Esophagus (tissue), 2 donors: ENCODE data around the gene DISC1. TPM values are rescaled to one million over a fixed set of nuclear protein-coding genes. Genes with fewer than 3 reads are reported as not detected.
"Not testable (repeated sequence)": the region's sequence is repeated elsewhere in the genome, so short reads cannot be mapped to it uniquely, and the experiment has no call there.

Experiments
- H3K27ac ChIP-seq, 2 donors: one replicate each; pipeline ENCODE4 v1.5.1; 2013; ENCODE audit warnings: low read depth in 2 of 2, mild to moderate bottlenecking in 2 of 2, inconsistent platforms in 1 of 2, low read length in 1 of 2, moderate library complexity in 1 of 2
- H3K27me3 ChIP-seq, 2 donors: one replicate each; pipeline ENCODE4 v1.6.1; 2013; ENCODE audit warnings: low read length in 2 of 2, control low read depth in 1 of 2, mild to moderate bottlenecking in 1 of 2; ENCODE audit not compliant: insufficient read depth in 2 of 2, control insufficient read depth in 1 of 2
- H3K36me3 ChIP-seq, 2 donors: one replicate each; pipeline ENCODE4 v1.6.1; 2013; ENCODE audit warnings: low read length in 1 of 2; ENCODE audit not compliant: control insufficient read depth in 2 of 2, insufficient read depth in 2 of 2
- H3K4me1 ChIP-seq, 2 donors: one replicate each; pipeline ENCODE4 v1.6.1; 2013; ENCODE audit warnings: low read length in 1 of 2; ENCODE audit not compliant: control insufficient read depth in 2 of 2, insufficient read depth in 2 of 2
- H3K4me3 ChIP-seq, 2 donors: one replicate each; pipeline ENCODE4 v1.5.1; 2013; ENCODE audit warnings: low read length in 2 of 2, mild to moderate bottlenecking in 2 of 2, low read depth in 1 of 2, moderate library complexity in 1 of 2
- H3K9me3 ChIP-seq, 2 donors: one replicate each; pipeline ENCODE4 v1.6.1; 2013; ENCODE audit warnings: mild to moderate bottlenecking in 2 of 2, low read depth in 1 of 2, low read length in 1 of 2, moderate library complexity in 1 of 2; ENCODE audit not compliant: control insufficient read depth in 2 of 2, insufficient read depth in 1 of 2
- WGBS, 2 donors: extraction: QIAGEN DNeasy Blood & Tissue Kit; methylation state at CpG; one replicate each; pipeline ENCODE4 v1.1.7; 2013; 5-methylcytosine and 5-hydroxymethylcytosine counted together
- polyA plus RNA-seq, 2 donors: library from polyadenylated mRNA; stranded (reverse); fragments of 200-250 nt; gene quantifications; one replicate each; pipeline ENCODE4 v1.2.3, GENCODE V29; 2013
- donor health status: healthy with polysubstance abuse.
- donor health status: Bipolar disorder and iron deficiency.

The DISC1 gene
- polyA plus RNA-seq, 2 donors, result 0.41 to 0.79 TPM

DNA sequence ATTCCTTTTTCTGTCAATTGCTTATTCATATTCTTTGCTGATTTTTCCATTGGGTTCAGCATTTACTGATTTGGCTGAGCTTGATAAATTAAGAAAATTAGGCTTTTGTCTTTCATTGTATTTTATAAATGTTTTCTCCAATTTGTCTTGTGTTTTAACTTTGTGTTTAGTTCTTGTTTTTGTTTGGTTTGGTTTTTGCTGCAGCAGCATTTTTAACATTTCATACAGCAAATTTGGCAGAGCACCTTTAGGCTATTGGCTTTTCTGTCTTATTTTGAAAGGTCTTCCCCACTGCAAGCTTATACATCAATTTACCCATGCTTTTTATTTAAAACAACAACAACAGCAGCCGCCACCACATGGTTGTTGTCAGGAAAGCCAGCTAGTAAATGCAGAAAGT lies 33.8 kb upstream of the DISC1 start:
- H3K36me3 ChIP-seq, result no peaks in the 10 kb centered on the region
- no peak overlapping the region for H3K27ac ChIP-seq
- no peak overlapping the region for H3K4me3 ChIP-seq
- no peaks in the 10 kb centered on the region for H3K27me3 ChIP-seq
- H3K4me1 ChIP-seq, result no peaks in the 10 kb centered on the region
- WGBS, 2 donors, result 67 to 83% methylated on average over 1 of the region's 1 CpG
- H3K9me3 ChIP-seq, result no peaks in the 10 kb centered on the region

- H3K27ac ChIP-seq, H3K27me3 ChIP-seq, H3K9me3 ChIP-seq, H3K4me3 ChIP-seq, H3K36me3 ChIP-seq, H3K4me1 ChIP-seq: not testable (repeated sequence)
- 92 to 93% methylated on average over 1 of the region's 1 CpG for WGBS, 2 donors
Observed at GRCh38 chr1:231593264-231593663, 33.3 kb upstream of the DISC1 start.

GRCh38 chr1:231594123-231594522 lies 32.5 kb upstream of the DISC1 start:
- 54 to 68% methylated on average over 2 of the region's 2 CpGs for WGBS, 2 donors
- no peaks in the 10 kb centered on the region for H3K9me3 ChIP-seq
- no peak overlapping the region for H3K27ac ChIP-seq
- H3K4me1 ChIP-seq, result no peaks in the 10 kb centered on the region
- no peaks in the 10 kb centered on the region for H3K27me3 ChIP-seq
- no peaks in the 10 kb centered on the region for H3K36me3 ChIP-seq
- H3K4me3 ChIP-seq, result no peak overlapping the region

DNA sequence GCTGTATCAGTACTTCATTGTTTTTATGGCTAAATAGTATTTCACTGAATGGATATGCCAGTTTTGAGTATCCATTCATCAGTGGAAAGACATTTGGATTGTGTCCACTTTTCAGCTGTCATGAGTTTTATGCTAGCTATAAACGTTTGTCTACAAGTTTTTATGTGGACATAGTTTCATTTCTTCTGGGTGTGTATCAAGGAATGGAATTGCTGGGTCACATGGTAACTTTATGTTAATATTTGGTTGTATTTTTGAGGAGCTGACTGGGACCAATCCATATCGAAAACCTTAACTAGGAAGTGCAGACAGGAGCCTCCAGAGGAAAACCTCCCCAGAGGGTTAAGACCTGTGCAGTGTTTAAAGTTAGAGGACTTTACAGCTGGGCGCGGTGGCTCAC lies 31.8 kb upstream of the DISC1 start:
- Histone ChIP-seq H3K4me1 (no peaks in the 10 kb centered on the region), H3K9me3 (no peaks in the 10 kb centered on the region), H3K4me3 (no peak overlapping the region), H3K27me3 (no peaks in the 10 kb centered on the region), H3K27ac (no peak overlapping the region), H3K36me3 (no peaks in the 10 kb centered on the region)
- WGBS, 2 donors, result 76 to 82% methylated on average over 4 of the region's 4 CpGs

GRCh38 chr1:231596337-231596791 lies 30.2 kb upstream of the DISC1 start:
- H3K4me3 ChIP-seq, result no peak overlapping the region
- 45 to 53% methylated on average over 5 of the region's 5 CpGs for WGBS, 2 donors

GRCh38 chr1:231597971-231598370 lies 28.6 kb upstream of the DISC1 start:
- no peaks in the 10 kb centered on the region for H3K4me1 ChIP-seq
- no peaks in the 10 kb centered on the region for H3K9me3 ChIP-seq
- H3K36me3 ChIP-seq, result no peaks in the 10 kb centered on the region
- H3K27ac ChIP-seq, result no peak overlapping the region
- no peaks in the 10 kb centered on the region for H3K27me3 ChIP-seq
- 82 to 93% methylated on average over 1 of the region's 1 CpG for WGBS, 2 donors
- H3K4me3 ChIP-seq, result no peak overlapping the region

More at GRCh38 chr1:231596337-231596791, 30.2 kb upstream of the DISC1 start:
- Histone ChIP-seq H3K9me3 (no peaks in the 10 kb centered on the region), H3K4me1 (no peaks in the 10 kb centered on the region), H3K27ac (no peak overlapping the region), H3K27me3 (no peaks in the 10 kb centered on the region), H3K36me3 (no peaks in the 10 kb centered on the region)

- Histone ChIP-seq H3K9me3 (no peaks in the 10 kb centered on the region), H3K4me3 (no peak overlapping the region), H3K4me1 (peaks cover 0 to 2% of the 10 kb centered on the region in 2 donors), H3K27ac (no peak overlapping the region), H3K36me3 (no peaks in the 10 kb centered on the region), H3K27me3 (no peaks in the 10 kb centered on the region)
- 48 to 60% methylated on average over 7 of the region's 7 CpGs for WGBS, 2 donors
Observed at GRCh38 chr1:231600458-231600976, 26.1 kb upstream of the DISC1 start.

- Histone ChIP-seq H3K4me3 (no peak overlapping the region), H3K27ac (no peak overlapping the region), H3K27me3 (no peaks in the 10 kb centered on the region), H3K4me1 (peaks cover 0 to 2% of the 10 kb centered on the region in 2 donors), H3K36me3 (no peaks in the 10 kb centered on the region), H3K9me3 (no peaks in the 10 kb centered on the region)
- 39 to 48% methylated on average over 5 of the region's 5 CpGs for WGBS, 2 donors
Observed at GRCh38 chr1:231601824-231602672, 24.5 kb upstream of the DISC1 start.

DNA sequence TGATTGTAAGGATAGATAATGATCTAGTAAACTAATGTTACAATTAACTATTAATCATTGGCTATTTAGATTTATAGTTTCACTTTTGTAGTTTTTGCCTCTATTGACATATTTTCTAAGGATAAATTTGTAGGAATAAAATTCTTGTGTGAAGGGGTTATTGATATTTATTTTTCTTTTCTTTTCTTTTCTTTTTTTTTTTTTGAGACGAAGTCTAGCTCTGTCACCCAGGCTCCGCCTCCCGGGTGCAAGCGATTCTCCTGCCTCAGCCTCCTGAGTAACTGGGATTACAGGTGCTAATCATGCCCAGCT lies 24.0 kb upstream of the DISC1 start:
- WGBS, 2 donors, result 85 to 90% methylated on average over 4 of the region's 4 CpGs
- Histone ChIP-seq H3K4me3 (no peak overlapping the region), H3K27me3 (no peaks in the 10 kb centered on the region)

More for the DNA sequence above, 24.0 kb upstream of the DISC1 start:
- peaks cover 0 to 2% of the 10 kb centered on the region in 2 donors for H3K4me1 ChIP-seq
- H3K27ac ChIP-seq, result no peak overlapping the region
- H3K9me3 ChIP-seq, result no peaks in the 10 kb centered on the region
- no peaks in the 10 kb centered on the region for H3K36me3 ChIP-seq
